Measurements from ENCODE around the gene FAM120B.

The FAM120B gene, protein sequence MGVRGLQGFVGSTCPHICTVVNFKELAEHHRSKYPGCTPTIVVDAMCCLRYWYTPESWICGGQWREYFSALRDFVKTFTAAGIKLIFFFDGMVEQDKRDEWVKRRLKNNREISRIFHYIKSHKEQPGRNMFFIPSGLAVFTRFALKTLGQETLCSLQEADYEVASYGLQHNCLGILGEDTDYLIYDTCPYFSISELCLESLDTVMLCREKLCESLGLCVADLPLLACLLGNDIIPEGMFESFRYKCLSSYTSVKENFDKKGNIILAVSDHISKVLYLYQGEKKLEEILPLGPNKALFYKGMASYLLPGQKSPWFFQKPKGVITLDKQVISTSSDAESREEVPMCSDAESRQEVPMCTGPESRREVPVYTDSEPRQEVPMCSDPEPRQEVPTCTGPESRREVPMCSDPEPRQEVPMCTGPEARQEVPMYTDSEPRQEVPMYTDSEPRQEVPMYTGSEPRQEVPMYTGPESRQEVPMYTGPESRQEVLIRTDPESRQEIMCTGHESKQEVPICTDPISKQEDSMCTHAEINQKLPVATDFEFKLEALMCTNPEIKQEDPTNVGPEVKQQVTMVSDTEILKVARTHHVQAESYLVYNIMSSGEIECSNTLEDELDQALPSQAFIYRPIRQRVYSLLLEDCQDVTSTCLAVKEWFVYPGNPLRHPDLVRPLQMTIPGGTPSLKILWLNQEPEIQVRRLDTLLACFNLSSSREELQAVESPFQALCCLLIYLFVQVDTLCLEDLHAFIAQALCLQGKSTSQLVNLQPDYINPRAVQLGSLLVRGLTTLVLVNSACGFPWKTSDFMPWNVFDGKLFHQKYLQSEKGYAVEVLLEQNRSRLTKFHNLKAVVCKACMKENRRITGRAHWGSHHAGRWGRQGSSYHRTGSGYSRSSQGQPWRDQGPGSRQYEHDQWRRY

DNA sequence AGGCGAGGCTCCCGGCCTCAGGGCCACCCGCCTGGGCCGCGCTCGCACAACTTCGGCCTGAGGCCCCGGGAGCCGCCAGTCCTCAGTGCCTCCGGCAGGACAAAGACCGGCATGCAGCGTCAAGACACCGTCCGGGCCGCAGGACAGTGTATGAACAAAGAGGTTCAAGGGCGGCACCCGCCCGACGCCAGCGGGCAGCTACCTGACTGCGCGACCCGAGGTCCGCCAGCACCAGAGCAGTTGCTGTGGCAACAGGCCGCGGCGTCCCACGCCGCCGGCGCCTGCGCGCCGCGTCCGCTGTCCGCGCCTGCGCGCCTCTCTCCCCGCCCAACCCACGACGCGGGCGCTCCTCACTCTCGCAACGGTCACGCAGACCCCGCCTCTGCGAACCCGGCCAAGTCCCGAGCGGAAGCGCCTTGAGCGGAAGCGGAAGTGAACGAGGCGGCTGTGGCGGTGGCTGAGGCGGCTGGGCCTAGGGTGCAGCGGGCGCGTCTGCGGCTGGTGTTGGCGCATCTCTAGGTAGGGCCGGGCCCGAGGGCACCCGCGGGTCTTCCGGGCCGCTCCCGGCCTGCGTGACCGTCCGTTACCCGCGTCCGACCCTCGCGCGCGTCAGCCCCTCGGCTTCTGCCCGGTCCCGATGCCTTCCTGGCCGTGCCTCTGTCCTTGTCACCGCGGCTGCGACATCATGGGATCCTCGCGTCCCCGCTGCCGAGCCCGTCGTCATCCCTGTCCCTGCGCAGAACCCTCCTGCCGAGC, at the start of gene FAM120B:
TSS of gene FAM120B (plus strand) at position 435 of the 756 bp plus-strand sequence. CDS start 10,633 bp downstream, outside the sequence.
- ChIA-PET CTCF (interaction anchor here (1.3 kb wide), 2 partner anchors 14 to 210 kb away, joined by 3 read pairs; no protein-coding TSS in a partner anchor), POLR2A (no interaction called here)
- peak; percentile 98 for DNase-seq (ENCODE audit: extremely low spot score)
- TF ChIP-seq, protein P1, sequence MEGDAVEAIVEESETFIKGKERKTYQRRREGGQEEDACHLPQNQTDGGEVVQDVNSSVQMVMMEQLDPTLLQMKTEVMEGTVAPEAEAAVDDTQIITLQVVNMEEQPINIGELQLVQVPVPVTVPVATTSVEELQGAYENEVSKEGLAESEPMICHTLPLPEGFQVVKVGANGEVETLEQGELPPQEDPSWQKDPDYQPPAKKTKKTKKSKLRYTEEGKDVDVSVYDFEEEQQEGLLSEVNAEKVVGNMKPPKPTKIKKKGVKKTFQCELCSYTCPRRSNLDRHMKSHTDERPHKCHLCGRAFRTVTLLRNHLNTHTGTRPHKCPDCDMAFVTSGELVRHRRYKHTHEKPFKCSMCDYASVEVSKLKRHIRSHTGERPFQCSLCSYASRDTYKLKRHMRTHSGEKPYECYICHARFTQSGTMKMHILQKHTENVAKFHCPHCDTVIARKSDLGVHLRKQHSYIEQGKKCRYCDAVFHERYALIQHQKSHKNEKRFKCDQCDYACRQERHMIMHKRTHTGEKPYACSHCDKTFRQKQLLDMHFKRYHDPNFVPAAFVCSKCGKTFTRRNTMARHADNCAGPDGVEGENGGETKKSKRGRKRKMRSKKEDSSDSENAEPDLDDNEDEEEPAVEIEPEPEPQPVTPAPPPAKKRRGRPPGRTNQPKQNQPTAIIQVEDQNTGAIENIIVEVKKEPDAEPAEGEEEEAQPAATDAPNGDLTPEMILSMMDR (IDR thresholded peaks at IDR 0.05; ENCODE audit: control extremely low read depth, extremely low read depth, low read depth, missing control alignments): no peak

DNA sequence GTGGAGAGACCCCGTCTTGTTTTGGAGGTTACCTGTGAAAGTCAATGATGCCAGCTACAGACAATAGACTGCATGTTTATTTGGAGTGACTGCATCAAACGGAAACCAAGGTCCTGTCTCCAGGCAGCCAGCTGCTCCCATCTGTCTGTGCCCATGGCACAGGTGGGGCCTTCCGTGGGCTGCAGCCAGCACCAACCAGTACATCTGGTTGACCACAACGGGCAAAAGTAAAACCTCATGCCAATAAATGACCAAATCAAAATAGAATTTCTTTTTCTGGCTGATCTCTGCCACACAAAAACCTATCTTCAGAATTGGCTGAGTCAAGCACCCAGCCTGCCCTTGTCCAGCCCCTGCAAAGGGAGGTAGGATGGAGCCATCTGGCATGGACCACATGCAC, 49.2 kb upstream of the FAM120B start:
- POLR2A ChIA-PET: no interaction called here
- DNase-seq (ENCODE audit: extremely low spot score): no peak
- TF ChIP-seq, protein P1 (IDR thresholded peaks at IDR 0.05; ENCODE audit: control extremely low read depth, extremely low read depth, low read depth, missing control alignments): no peak
- CTCF ChIA-PET: no interaction called here

DNA sequence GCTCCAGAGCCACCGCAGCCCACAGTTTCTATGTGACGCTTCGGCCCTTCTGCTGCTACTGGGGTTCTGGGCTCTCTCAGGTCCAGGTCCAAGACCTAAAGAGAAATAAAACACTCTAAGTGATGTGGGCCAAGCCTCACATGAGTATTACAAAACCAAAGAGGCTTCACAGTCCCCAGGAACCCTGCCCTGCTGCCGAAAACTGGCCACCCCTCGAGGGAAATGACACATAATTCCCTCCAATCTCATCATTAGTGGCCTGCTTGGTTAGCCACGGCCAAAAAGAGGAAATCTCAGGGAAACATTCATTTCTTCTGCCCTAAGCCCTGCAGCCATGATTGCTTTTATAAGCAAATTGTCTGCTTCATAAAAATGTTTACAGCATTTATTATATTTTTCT, 48.2 kb upstream of the FAM120B start:
- no peak for DNase-seq (ENCODE audit: extremely low spot score)
- TF ChIP-seq, protein P1 (IDR thresholded peaks at IDR 0.05; ENCODE audit: control extremely low read depth, extremely low read depth, low read depth, missing control alignments): no peak
- CTCF ChIA-PET: no interaction called here
- POLR2A ChIA-PET: no interaction called here

DNA sequence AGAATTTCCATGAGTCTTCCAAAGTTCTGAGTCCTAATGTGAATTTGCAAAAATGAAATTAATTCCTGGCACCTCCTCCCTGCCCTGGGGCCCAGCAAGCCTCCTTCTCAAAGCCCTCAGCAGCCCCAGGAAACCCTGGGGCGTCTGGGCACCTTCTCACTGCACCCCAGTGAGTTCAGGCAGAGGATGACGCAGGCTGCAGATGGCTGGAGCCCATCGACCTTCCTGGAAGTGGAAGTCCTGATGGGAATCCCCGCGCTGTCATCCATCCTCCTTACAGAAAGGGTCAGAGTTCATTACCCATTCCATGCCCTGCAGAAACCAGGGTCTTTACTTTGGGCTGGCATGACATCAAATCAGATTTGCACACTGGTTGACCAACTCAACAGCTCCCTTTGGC, 47.3 kb upstream of the FAM120B start:
- POLR2A ChIA-PET: no interaction called here
- TF ChIP-seq, protein P1 (IDR thresholded peaks at IDR 0.05; ENCODE audit: control extremely low read depth, extremely low read depth, low read depth, missing control alignments): no peak
- DNase-seq (ENCODE audit: extremely low spot score): no peak
- CTCF ChIA-PET: no interaction called here

DNA sequence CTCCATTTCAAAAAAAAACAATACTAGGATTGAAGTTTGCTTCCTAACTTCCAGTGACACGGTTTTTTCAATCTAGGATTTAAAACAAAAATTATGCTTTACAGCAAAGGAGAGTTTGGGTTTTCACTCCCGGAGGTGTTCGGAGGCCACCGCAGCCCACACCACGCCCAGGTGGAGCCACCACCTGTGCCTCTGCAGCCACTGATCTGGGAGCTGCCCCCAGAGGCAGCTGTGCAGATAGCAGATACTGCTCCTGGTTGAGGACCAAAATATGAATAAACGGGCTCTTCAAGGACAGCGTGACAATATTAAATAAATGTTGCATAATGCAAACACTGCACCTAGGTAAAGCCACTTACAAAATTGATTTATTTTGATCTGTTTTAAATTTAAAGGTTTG, 45.9 kb upstream of the FAM120B start:
- TF ChIP-seq, protein P1 (IDR thresholded peaks at IDR 0.05; ENCODE audit: control extremely low read depth, extremely low read depth, low read depth, missing control alignments): no peak
- ChIA-PET CTCF (no interaction called here), POLR2A (no interaction called here)

More for the DNA sequence above, 45.9 kb upstream of the FAM120B start:
- DNase-seq (ENCODE audit: extremely low spot score): no peak
